ENCODE data around the gene KRTAP4-9. TPM values are rescaled to one million over a fixed set of nuclear protein-coding genes. Genes with fewer than 3 reads are reported as not detected.
"Not testable (repeated sequence)": the region's sequence is repeated elsewhere in the genome, so short reads cannot be mapped to it uniquely, and the experiment has no call there.

Gene KRTAP4-9
- total and polyA plus RNA-seq, 5 donors = not detected

DNA sequence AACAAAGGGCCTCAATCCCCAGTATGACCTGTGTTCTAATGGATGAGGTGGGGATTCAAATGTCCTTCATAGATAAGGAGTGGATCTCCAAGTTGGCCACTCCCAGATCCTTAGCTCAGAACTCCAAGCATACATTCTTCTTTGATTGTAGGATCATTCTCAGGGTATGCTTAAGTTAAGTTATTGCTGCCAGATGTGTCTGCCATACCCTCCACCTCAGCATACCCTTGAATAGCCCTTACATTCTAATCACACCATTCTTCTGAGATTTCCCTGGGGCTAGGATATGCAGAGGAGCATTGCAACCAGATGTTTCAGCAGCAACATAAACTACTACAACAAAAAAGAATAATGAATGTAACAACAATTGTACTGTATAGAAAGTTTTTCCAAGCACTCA, 37.9 kb upstream of the KRTAP4-9 start:
- no peak overlapping the region for H3K27ac ChIP-seq (ENCODE audit: low read length)
- intact Hi-C loops (cut with DNase I) = no loop called here
- H3K4me3 ChIP-seq (ENCODE audit: low read length) = no peak overlapping the region
- H3K27me3 ChIP-seq (ENCODE audit: control insufficient read depth, insufficient read depth) = peaks cover 3% of the 10 kb centered on the region
- H3K9me3 ChIP-seq (ENCODE audit: control insufficient read depth, low read length) = no peaks in the 10 kb centered on the region
- ATAC-seq (no peak), DNase-seq (no peak)
- no peaks in the 10 kb centered on the region for H3K4me1 ChIP-seq (ENCODE audit: control insufficient read depth, insufficient read depth, low read length)

DNA sequence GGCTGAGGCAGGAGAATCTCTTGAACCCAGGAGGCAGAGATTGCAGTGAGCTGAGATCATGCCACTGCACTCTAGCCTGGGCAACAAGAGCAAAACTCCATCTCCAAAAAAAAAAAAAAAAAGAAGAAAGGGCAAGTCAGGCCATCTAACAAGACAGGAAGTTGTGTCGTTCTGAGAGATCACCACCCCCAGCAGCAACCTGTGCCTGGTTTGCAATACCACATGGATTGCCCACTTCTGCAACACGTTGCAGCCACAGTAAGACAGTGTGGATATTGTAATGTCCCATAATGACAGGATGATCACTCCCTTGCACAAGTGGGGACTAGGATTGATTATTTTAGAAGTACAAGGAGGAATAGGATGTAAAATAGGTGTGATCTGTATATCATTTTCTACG, 36.2 kb upstream of the KRTAP4-9 start:
- ATAC-seq (no peak), DNase-seq (no peak)
- no peaks in the 10 kb centered on the region for H3K9me3 ChIP-seq (ENCODE audit: control insufficient read depth, low read length)
- no peaks in the 10 kb centered on the region for H3K4me1 ChIP-seq (ENCODE audit: control insufficient read depth, insufficient read depth, low read length)
- intact Hi-C loops (cut with DNase I) = no loop called here
- no peak overlapping the region for H3K27ac ChIP-seq (ENCODE audit: low read length)
- 74% methylated on average over 3 of the region's 3 CpGs for WGBS
- no peak overlapping the region for H3K4me3 ChIP-seq (ENCODE audit: low read length)
- peaks cover 3% of the 10 kb centered on the region for H3K27me3 ChIP-seq (ENCODE audit: control insufficient read depth, insufficient read depth)

DNA sequence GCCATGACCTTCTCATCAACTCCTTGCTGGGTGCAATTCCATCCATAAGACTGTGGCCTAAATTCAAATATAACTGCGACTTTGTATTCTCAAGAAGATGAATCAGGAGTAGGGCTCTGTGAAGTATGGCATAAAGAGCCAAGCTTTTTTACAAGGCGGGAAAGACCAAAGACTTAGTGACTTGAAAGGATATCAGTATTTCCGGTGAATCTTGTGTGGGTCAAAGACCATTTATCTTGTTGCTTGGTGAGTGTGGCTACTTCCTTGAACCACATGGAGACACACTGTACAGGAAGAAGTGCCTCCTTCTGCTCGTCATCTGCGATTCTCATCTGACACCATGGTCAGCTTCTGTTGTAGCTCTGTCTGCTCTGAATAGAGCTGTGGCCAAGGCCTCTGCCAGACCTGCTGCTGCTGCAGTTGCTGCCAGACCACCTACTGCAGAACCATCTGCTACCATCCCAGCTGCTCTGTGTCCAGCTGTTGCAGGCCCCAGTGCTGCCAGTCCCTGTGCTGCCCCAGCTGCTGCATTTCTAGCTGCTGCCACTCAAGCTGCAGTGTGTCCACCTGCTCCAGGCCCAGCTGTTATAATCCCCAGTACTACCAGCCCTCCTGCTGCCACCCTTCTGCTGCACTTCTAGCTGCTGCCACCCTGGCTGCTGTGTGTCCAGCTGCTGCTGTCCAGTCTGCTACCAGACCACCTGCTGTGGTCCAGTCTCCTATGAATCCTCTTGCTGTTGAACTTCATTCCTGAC, 33.4 kb upstream of the KRTAP4-9 start:
- DNase-seq (no peak), ATAC-seq (no peak)
- Histone ChIP-seq H3K4me1 (ENCODE audit: control insufficient read depth, insufficient read depth, low read length) (no peaks in the 10 kb centered on the region), H3K27me3 (ENCODE audit: control insufficient read depth, insufficient read depth) (peaks cover 3% of the 10 kb centered on the region), H3K27ac (ENCODE audit: low read length) (no peak overlapping the region), H3K9me3 (ENCODE audit: control insufficient read depth, low read length) (no peaks in the 10 kb centered on the region), H3K4me3 (ENCODE audit: low read length) (no peak overlapping the region)
- WGBS = 78% methylated on average over 5 of the region's 5 CpGs
- intact Hi-C loops (cut with DNase I) = no loop called here

DNA sequence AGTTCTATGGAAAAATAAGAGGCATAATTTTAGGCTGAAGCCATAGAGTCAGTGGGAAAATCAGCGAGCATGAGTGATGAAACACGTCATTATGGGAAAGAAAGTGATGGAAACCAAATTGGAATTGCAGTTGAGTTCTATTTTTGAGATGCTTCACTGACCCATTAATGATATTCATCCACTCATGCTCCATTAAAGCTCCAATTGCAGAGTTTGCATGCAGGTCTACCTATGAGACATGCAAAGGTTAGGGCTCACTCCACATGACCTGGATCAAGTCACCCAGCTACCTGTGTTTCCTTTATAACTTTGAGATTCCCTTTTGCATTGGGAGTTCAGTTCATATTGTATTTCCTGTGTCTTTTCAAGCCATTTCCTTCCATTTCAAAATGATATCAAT, 31.5 kb upstream of the KRTAP4-9 start:
- H3K4me1 ChIP-seq (ENCODE audit: control insufficient read depth, insufficient read depth, low read length) = no peaks in the 10 kb centered on the region
- 86% methylated on average over 2 of the region's 2 CpGs for WGBS
- H3K27ac ChIP-seq (ENCODE audit: low read length) = no peak overlapping the region
- no peak overlapping the region for H3K4me3 ChIP-seq (ENCODE audit: low read length)
- DNase-seq = no peak
- H3K9me3 ChIP-seq (ENCODE audit: control insufficient read depth, low read length) = no peaks in the 10 kb centered on the region
- ATAC-seq = no peak
- intact Hi-C loops (cut with DNase I) = no loop called here
- H3K27me3 ChIP-seq (ENCODE audit: control insufficient read depth, insufficient read depth) = no peaks in the 10 kb centered on the region

DNA sequence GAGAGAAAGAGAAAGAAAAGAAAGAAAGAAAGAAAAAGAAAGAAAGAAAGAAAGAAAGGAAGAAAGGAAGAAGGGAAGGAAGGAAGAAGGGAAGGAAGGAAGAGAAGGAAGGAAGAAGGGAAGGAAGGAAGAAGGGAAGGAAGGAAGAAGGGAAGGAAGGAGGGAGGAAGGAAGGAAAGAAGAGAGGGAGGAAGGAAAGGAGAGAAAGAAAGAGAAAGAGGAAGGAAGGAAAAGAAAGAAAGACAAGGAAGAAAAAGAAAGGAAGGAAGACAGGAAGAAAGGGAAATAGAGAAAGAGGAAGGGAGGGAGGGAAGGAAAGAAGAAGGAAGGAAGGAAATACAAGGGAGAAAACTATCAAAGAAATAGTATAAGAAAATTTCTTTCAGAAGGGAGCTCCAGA, 28.4 kb upstream of the KRTAP4-9 start:
- H3K27me3 ChIP-seq (ENCODE audit: control insufficient read depth, insufficient read depth) = no peaks in the 10 kb centered on the region
- intact Hi-C loops (cut with DNase I) = no loop called here

DNA sequence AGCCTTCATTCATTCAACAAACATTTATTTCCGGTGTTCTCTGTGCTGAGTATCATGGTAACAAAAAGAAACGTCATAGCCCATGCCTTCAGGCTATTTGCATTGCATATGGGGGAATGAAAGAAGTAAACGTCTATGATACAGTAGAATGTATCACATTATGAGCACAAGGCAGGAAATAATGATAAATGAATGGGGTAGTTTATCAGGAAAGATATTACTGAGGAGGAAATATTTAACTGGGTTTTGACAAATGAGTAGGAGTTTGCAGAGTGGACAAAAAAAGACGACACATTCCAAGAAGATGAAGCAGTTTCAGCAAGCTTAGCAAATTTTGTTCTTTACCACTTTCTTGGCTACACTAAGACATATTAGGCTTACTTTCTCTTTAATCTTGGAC, 22.6 kb upstream of the KRTAP4-9 start:
- DNase-seq (no peak), ATAC-seq (no peak)
- no peaks in the 10 kb centered on the region for H3K27me3 ChIP-seq (ENCODE audit: control insufficient read depth, insufficient read depth)
- H3K4me1 ChIP-seq (ENCODE audit: control insufficient read depth, insufficient read depth, low read length) = no peaks in the 10 kb centered on the region
- WGBS = 56% methylated on average over 4 of the region's 4 CpGs
- no peak overlapping the region for H3K27ac ChIP-seq (ENCODE audit: low read length)
- H3K9me3 ChIP-seq (ENCODE audit: control insufficient read depth, low read length) = no peaks in the 10 kb centered on the region
- intact Hi-C loops (cut with DNase I) = no loop called here
- no peak overlapping the region for H3K4me3 ChIP-seq (ENCODE audit: low read length)

More for the DNA sequence above, 28.4 kb upstream of the KRTAP4-9 start:
- H3K27ac ChIP-seq (ENCODE audit: low read length) = no peak overlapping the region
- DNase-seq = no peak
- H3K4me1 ChIP-seq (ENCODE audit: control insufficient read depth, insufficient read depth, low read length) = no peaks in the 10 kb centered on the region
- no peak for ATAC-seq
- H3K9me3 ChIP-seq (ENCODE audit: control insufficient read depth, low read length) = no peaks in the 10 kb centered on the region
- no peak overlapping the region for H3K4me3 ChIP-seq (ENCODE audit: low read length)

DNA sequence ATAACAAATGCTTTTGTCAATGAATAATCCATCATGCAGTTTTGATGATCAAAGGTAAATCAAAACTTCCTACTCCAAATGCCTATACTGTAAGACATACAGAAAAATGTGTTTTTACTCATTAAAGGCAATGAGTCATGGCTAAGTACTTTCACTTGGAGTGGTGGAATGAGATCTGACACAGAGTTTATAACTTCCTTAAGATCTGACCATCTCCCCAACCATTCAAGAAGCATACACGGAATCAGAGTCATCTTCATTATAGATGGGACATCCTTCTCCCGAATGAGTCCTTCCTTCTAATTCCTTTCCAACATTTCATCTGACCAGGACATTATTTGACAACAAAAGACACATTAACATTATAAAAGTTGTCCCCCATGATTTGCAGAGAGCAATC, 21.8 kb upstream of the KRTAP4-9 start:
- H3K27me3 ChIP-seq (ENCODE audit: control insufficient read depth, insufficient read depth); H3K27ac ChIP-seq (ENCODE audit: low read length); H3K9me3 ChIP-seq (ENCODE audit: control insufficient read depth, low read length); intact Hi-C loops (cut with DNase I); DNase-seq; H3K4me3 ChIP-seq (ENCODE audit: low read length); H3K4me1 ChIP-seq (ENCODE audit: control insufficient read depth, insufficient read depth, low read length); ATAC-seq: not testable (repeated sequence)
- 72% methylated on average over 2 of the region's 2 CpGs for WGBS

DNA sequence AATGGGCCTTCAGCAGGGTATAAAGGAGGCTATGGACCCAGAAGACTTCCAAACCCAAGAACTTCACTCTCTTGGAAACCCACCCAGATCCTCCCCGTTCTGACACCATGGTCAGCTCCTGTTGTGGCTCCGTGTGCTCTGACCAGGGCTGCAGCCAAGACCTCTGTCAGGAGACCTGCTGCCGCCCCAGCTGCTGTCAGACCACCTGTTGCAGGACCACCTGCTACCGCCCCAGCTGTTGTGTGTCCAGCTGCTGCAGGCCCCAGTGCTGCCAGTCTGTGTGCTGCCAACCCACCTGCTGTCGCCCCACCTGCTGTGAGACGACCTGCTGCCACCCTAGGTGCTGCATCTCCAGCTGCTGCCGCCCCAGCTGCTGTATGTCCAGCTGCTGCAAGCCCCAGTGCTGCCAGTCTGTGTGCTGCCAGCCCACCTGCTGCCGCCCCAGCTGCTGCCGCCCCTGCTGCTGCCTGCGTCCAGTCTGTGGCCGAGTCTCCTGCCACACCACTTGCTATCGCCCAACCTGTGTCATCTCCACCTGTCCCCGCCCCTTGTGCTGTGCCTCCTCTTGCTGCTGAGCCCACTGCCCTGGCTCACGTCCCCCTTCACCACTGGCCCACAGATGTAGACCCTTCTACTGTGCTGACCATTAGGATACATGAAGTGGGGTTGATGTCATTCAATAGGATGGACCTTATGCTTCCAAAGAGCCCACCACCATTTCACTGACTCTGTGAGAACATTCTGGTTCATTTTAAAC, 20.9 kb upstream of the KRTAP4-9 start, which contains the start of gene KRTAP4-7:
Gene KRTAP4-7, plus strand, starts transcription at position 51 of the 757 bp plus-strand sequence. Its CDS starts 57 bp downstream, at position 108.
- DNase-seq; ATAC-seq; intact Hi-C loops (cut with DNase I); H3K4me1 ChIP-seq (ENCODE audit: control insufficient read depth, insufficient read depth, low read length); H3K9me3 ChIP-seq (ENCODE audit: control insufficient read depth, low read length); H3K4me3 ChIP-seq (ENCODE audit: low read length); H3K27me3 ChIP-seq (ENCODE audit: control insufficient read depth, insufficient read depth); H3K27ac ChIP-seq (ENCODE audit: low read length): not testable (repeated sequence)
- WGBS = 77% methylated on average over 14 of the region's 14 CpGs

DNA sequence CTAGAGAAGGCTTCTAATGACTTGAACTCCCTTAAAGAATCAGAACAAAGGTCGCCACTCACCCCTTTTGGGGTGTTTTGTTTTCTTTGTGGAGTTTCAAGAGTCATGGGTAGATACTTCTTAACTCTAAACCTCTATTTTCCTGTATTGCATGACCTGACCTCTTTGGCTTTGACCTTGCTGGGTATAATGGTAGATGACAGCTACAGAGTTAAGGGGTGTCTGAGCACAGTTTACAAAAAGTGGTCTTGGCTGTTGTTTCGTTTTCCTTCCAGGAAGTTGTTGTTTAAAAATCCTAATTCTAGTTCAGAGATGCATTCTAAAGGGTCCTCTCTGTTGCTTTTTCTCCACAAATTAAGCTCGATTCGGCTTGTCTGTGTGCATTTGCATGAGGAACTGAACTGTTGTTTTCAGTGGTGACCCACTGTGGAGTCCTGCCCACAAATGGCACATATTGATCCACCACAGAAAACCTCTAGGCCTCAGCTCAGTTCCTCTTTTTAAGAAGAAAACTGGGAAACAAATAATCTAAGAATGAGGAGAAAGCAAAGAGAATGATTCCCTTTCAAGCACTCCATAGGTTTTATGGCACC, 16.3 kb upstream of the KRTAP4-9 start:
- WGBS = 63% methylated on average over 4 of the region's 4 CpGs
- ATAC-seq; H3K9me3 ChIP-seq (ENCODE audit: control insufficient read depth, low read length); H3K4me1 ChIP-seq (ENCODE audit: control insufficient read depth, insufficient read depth, low read length); H3K27ac ChIP-seq (ENCODE audit: low read length); H3K4me3 ChIP-seq (ENCODE audit: low read length); intact Hi-C loops (cut with DNase I); DNase-seq; H3K27me3 ChIP-seq (ENCODE audit: control insufficient read depth, insufficient read depth): not testable (repeated sequence)

DNA sequence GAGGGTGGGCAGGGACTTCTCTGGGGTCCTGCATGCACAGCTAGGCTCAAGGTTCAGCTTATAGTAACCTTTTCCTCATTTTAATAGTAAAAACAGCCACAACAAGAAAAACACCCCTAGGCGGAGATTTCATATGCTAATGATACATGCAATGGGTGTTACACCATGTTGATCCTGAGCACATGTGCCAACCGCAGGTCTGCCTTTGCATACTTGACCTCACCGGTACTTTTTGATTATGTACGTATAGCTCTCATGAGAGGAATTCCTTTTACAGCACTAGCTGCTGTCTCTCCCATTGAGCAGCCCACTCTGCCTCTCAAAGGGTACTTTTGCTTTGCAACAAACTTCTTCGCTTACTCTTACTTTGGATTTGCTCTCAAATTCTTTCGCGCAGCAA, 9.1 kb upstream of the KRTAP4-9 start:
- Histone ChIP-seq H3K4me3 (ENCODE audit: low read length) (no peak overlapping the region), H3K27ac (ENCODE audit: low read length) (no peak overlapping the region)
- WGBS = 74% methylated on average over 7 of the region's 7 CpGs

DNA sequence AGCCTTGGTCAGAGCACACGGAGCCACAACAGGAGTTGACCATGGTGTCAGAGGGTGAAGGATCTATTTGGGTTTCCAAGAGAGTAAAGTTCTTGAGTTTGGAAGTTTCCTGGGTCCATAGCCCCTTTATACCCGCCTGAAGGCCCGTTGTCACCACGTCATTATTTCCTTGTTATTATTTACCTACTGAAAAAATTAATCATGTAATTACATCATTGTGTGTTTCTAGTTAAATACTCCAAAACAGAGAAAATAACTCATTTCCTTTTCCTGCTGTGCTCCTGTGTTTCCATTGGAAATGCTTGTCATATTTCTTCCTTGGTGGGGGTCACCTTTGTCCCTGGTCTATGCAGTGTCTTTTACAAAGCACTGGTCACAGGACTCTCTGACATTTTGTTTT, 7.1 kb upstream of the KRTAP4-9 start, which contains the start of gene KRTAP4-8:
Gene KRTAP4-8, minus strand, starts transcription at position 101 of the 400 bp plus-strand sequence. Its CDS starts 58 bp downstream, at position 43.
- no peaks in the 10 kb centered on the region for H3K9me3 ChIP-seq (ENCODE audit: control insufficient read depth, low read length)
- H3K4me1 ChIP-seq (ENCODE audit: control insufficient read depth, insufficient read depth, low read length) = no peaks in the 10 kb centered on the region
- WGBS = 58% methylated on average over 4 of the region's 4 CpGs
- H3K27me3 ChIP-seq (ENCODE audit: control insufficient read depth, insufficient read depth) = no peaks in the 10 kb centered on the region
- H3K4me3 ChIP-seq (ENCODE audit: low read length) = no peak within 1 kb of the TSS
- no peak for ATAC-seq
- no peak for DNase-seq
- intact Hi-C loops (cut with DNase I) = no loop called here
- H3K27ac ChIP-seq (ENCODE audit: low read length) = no peak within 1 kb of the TSS

More for the DNA sequence above, 9.1 kb upstream of the KRTAP4-9 start:
- DNase-seq (no peak), ATAC-seq (no peak)
- intact Hi-C loops (cut with DNase I) = no loop called here
- Histone ChIP-seq H3K9me3 (ENCODE audit: control insufficient read depth, low read length) (no peaks in the 10 kb centered on the region), H3K4me1 (ENCODE audit: control insufficient read depth, insufficient read depth, low read length) (no peaks in the 10 kb centered on the region), H3K27me3 (ENCODE audit: control insufficient read depth, insufficient read depth) (no peaks in the 10 kb centered on the region)

Data from right cardiac atrium (tissue), 5 donors.